Measurements from ENCODE around the gene THOC6.
"Not testable (repeated sequence)": the region's sequence is repeated elsewhere in the genome, so short reads cannot be mapped to it uniquely, and the experiment has no call there.

- TF ChIP-seq CTCF (IDR thresholded peaks at IDR 0.05); POLR2AphosphoS5 (IDR thresholded peaks at IDR 0.05; ENCODE audit: insufficient read depth in 1 of 2, low read depth in 1 of 2): not testable (repeated sequence)
Observed at GRCh38 chr16:3075946-3076345, 52.1 kb downstream of the THOC6 start.
